Measurements from ENCODE around the gene FDXR. TPM values are rescaled to one million over a fixed set of nuclear protein-coding genes. Genes with fewer than 3 reads are reported as not detected.

The FDXR gene
- total and polyA plus RNA-seq, 2 donors (not counting 1 experiment from before 2014, with no cell fraction given) = 4.6 to 7.0 TPM

DNA sequence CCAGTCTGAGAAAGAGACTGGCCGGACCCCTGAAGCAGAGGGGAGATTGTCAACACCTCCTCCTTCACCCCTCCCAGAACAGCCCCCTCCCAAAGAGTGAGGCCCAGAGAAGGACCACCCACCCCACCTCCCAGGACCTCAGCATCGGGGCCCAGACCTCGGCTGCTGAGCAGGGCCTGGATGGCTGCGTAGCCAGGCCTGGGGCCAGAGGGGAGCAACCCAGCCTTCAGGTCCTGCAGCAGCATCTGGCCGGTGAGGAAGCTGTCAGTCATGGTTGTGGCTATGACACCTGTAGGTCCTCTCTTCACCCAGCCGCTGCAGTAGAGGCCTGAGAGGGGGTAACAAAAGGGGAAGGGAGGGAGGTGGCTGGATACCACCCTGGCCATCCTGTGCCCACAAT, 9.9 kb downstream of the FDXR start:
- H3K27me3 Mint-ChIP-seq = peaks cover 27% of the 10 kb centered on the region
- Histone ChIP-seq H3K9me3 (ENCODE audit: control extremely low read depth in 1 of 3, control insufficient read depth in 2 of 3, insufficient read depth in 1 of 3, low read length in 2 of 3) (peaks cover 0 to 18% (median 0%) of the 10 kb centered on the region in 3 donors), H2AFZ (ENCODE audit: insufficient read depth, low read depth, low read length, poor library complexity, severe bottlenecking) (no peak overlapping the region), H3K4me1 (ENCODE audit: control insufficient read depth in 2 of 2, insufficient read depth in 2 of 2, low read length in 2 of 2) (peaks cover 32 to 33% of the 10 kb centered on the region in 2 donors), H3K36me3 (replicated peaks in 1 of 2; ENCODE audit: control extremely low read depth in 1 of 2, control insufficient read depth in 1 of 2, extremely low read depth in 1 of 2, insufficient read depth in 2 of 2, low read length in 1 of 2) (no peaks in the 10 kb centered on the region), H3K4me2 (replicated peaks; ENCODE audit: low read depth, low read length, poor library complexity, severe bottlenecking) (no peak overlapping the region), H3K9ac (ENCODE audit: low read length) (no peak overlapping the region), H3K27ac (ENCODE audit: low read length in 2 of 2) (no peak overlapping the region), H4K20me1 (ENCODE audit: control insufficient read depth, insufficient read depth, low read length, poor library complexity, severe bottlenecking) (peaks cover 9% of the 10 kb centered on the region), H3K27me3 (replicated peaks in 1 of 4; ENCODE audit: control extremely low read depth in 1 of 4, control insufficient read depth in 3 of 4, insufficient read depth in 4 of 4, low read length in 3 of 4) (peaks cover 0 to 54% (median 22%) of the 10 kb centered on the region in 4 experiments), H3K79me2 (ENCODE audit: control insufficient read depth, insufficient read depth, low read length) (no peaks in the 10 kb centered on the region), H3K4me3 (ENCODE audit: control extremely low read depth in 1 of 5, extremely low read depth in 1 of 5, insufficient read depth in 1 of 5, low read depth in 2 of 5, low read length in 4 of 5) (no peak overlapping the region)
- TF ChIP-seq EZH2 (IDR thresholded peaks at IDR 0.05; ENCODE audit: borderline replicate concordance, insufficient read depth, low read depth, low read length, poor library complexity, severe bottlenecking) = no peak
- TF ChIP-seq, protein P1, sequence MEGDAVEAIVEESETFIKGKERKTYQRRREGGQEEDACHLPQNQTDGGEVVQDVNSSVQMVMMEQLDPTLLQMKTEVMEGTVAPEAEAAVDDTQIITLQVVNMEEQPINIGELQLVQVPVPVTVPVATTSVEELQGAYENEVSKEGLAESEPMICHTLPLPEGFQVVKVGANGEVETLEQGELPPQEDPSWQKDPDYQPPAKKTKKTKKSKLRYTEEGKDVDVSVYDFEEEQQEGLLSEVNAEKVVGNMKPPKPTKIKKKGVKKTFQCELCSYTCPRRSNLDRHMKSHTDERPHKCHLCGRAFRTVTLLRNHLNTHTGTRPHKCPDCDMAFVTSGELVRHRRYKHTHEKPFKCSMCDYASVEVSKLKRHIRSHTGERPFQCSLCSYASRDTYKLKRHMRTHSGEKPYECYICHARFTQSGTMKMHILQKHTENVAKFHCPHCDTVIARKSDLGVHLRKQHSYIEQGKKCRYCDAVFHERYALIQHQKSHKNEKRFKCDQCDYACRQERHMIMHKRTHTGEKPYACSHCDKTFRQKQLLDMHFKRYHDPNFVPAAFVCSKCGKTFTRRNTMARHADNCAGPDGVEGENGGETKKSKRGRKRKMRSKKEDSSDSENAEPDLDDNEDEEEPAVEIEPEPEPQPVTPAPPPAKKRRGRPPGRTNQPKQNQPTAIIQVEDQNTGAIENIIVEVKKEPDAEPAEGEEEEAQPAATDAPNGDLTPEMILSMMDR (IDR thresholded peaks at IDR 0.05) = no peak
- POLR2A ChIA-PET = interaction anchor here (1.0 kb wide), 1 partner anchor 10 kb away, joined by 3 read pairs; the partner anchor contains the start of gene FDXR
- peaks cover 26% of the 10 kb centered on the region for H3K4me1 Mint-ChIP-seq
- 81% methylated on average over 5 of the region's 6 CpGs for WGBS (ENCODE audit: insufficient coverage)
- no peak overlapping the region for H3K27ac Mint-ChIP-seq
- intact Hi-C loops (cut with micrococcal nuclease) = loop anchor here (5.0 kb wide), 1 partner anchor 296 kb away; the partner anchor contains the start of gene CD300H
- ATAC-seq (ENCODE audit: low read depth) = no peak
- CTCF ChIA-PET = interaction anchor here (0.8 to 12.3 kb wide), 18 partner anchors 10 to 297 kb away, joined by 3 to 181 read pairs (median 6); partner anchors contain the start of genes FDXR and RAB37
- no peak for DNase-seq
- H3K4me3 Mint-ChIP-seq = no peak overlapping the region
- H3K9me3 Mint-ChIP-seq (ENCODE audit: insufficient read depth) = no peaks in the 10 kb centered on the region
